Hepatocyte (in vitro differentiated cells): Measurements from ENCODE around the gene FCAR. TPM values are rescaled to one million over a fixed set of nuclear protein-coding genes. Genes with fewer than 3 reads are reported as not detected.
"Not testable (repeated sequence)": the region's sequence is repeated elsewhere in the genome, so short reads cannot be mapped to it uniquely, and the experiment has no call there.

Experiments
- DNase-seq: peaks from one replicate; pipeline ENCODE4 v3.0.0-alpha.2; 2016; ENCODE audit warnings: low spot score
- H2AFZ ChIP-seq: fragments of 200-600 bp; sonication (generic); 2 replicates; pipeline ENCODE4 v1.6.0; 2016; ENCODE audit warnings: antibody characterized with exemption, mild to moderate bottlenecking
- H3K27ac ChIP-seq: fragments of 200-600 bp; sonication (generic); 2 replicates; pipeline ENCODE4 v1.5.1; 2016; ENCODE audit warnings: mild to moderate bottlenecking
- H3K27me3 ChIP-seq: fragments of 200-600 bp; sonication (generic); 2 replicates; pipeline ENCODE4 v1.6.1; 2016
- H3K36me3 ChIP-seq: fragments of 200-600 bp; sonication (generic); replicated peaks from 2 replicates; pipeline ENCODE4 v1.5.1; 2016; ENCODE audit warnings: low read depth; ENCODE audit not compliant: insufficient read depth
- H3K4me1 ChIP-seq: fragments of 200-600 bp; sonication (generic); 2 replicates; pipeline ENCODE4 v1.5.1; 2016; ENCODE audit warnings: mild to moderate bottlenecking, moderate library complexity; ENCODE audit not compliant: insufficient read depth
- H3K4me2 ChIP-seq: fragments of 200-600 bp; sonication (generic); 2 replicates; pipeline ENCODE4 v1.6.0; 2016
- H3K4me3 ChIP-seq: fragments of 200-600 bp; sonication (generic); 2 replicates; pipeline ENCODE4 v1.5.1; 2016; ENCODE audit warnings: mild to moderate bottlenecking
- H3K79me2 ChIP-seq: fragments of 200-600 bp; sonication (generic); 2 replicates; pipeline ENCODE4 v1.6.0; 2017; ENCODE audit warnings: mild to moderate bottlenecking
- H3K9me2 ChIP-seq: fragments of 200-600 bp; sonication (generic); replicated peaks from 2 replicates; pipeline ENCODE4 v1.6.0; 2017; ENCODE audit warnings: mild to moderate bottlenecking; ENCODE audit not compliant: insufficient read depth
- H3K9me3 ChIP-seq: fragments of 200-600 bp; sonication (generic); 2 replicates; pipeline ENCODE4 v1.5.1; 2016; ENCODE audit warnings: low read depth, mild to moderate bottlenecking
- H4K20me1 ChIP-seq: fragments of 200-600 bp; sonication (generic); 2 replicates; pipeline ENCODE4 v1.6.0; 2016; ENCODE audit warnings: mild to moderate bottlenecking; ENCODE audit not compliant: insufficient read depth, poor library complexity, severe bottlenecking
- CTCF ChIP-seq: fragments of 200-600 bp; sonication (generic); IDR thresholded peaks from 2 replicates; pipeline ENCODE4 v1.5.1; 2016; ENCODE audit warnings: antibody characterized with exemption, mild to moderate bottlenecking; ENCODE audit not compliant: poor library complexity
- EZH2 ChIP-seq: fragments of 200-600 bp; sonication (generic); IDR thresholded peaks from 2 replicates; pipeline ENCODE4 v1.6.1; 2016; ENCODE audit warnings: antibody characterized with exemption, mild to moderate bottlenecking, borderline replicate concordance
- EZH2phosphoT487 ChIP-seq: fragments of 200-600 bp; sonication (generic); IDR thresholded peaks from one replicate; pipeline ENCODE4 v1.6.1; 2018; ENCODE audit warnings: antibody characterized with exemption, mild to moderate bottlenecking, low read depth, moderate library complexity; ENCODE audit not compliant: unreplicated experiment, severe bottlenecking
- WGBS: methylation state at CpG from one replicate; pipeline ENCODE4 v1.1.6; 2016; ENCODE audit warnings: low lambda C conversion rate; ENCODE audit errors: missing lambda C conversion rate; 5-methylcytosine and 5-hydroxymethylcytosine counted together
- polyA plus RNA-seq: library from polyadenylated mRNA; unstranded; fragments of >200 nt; fragmentation: Nextera tagmentation; extraction: Ambion mirVana; gene quantifications from 2 replicates; pipeline ENCODE4 v1.2.1, GENCODE V29; 2016
- total RNA-seq: library from RNA; depleted of rRNA; stranded (reverse); fragments of >200 nt; gene quantifications from 2 replicates; pipeline ENCODE4 v1.2.3, GENCODE V29; 2014

The FCAR gene
- total and polyA plus RNA-seq, 2 experiments from 2014 or later = not detected

- H2AFZ ChIP-seq, H3K4me2 ChIP-seq, H3K9me3 ChIP-seq, DNase-seq, H3K4me1 ChIP-seq, H3K27me3 ChIP-seq, H3K36me3 ChIP-seq, H4K20me1 ChIP-seq, H3K79me2 ChIP-seq, H3K9me2 ChIP-seq, H3K27ac ChIP-seq, H3K4me3 ChIP-seq: not testable (repeated sequence)
- WGBS = 87% methylated on average over 15 of the region's 16 CpGs
These were observed 23.9 kb upstream of the FCAR start, which contains the start of gene KIR3DL2 for GRCh38 chr19:54850061-54850640. Gene KIR3DL2 (plus strand): TSS chr19:54850443. CDS start chr19:54850476, 33 bp downstream.

GRCh38 chr19:54850930-54851329 is 23.1 kb upstream of the FCAR start:
- WGBS = 50% methylated on average over 2 of the region's 2 CpGs
- H3K9me3 ChIP-seq = no peaks in the 10 kb centered on the region
- H2AFZ ChIP-seq = no peak overlapping the region
- no peak overlapping the region for H3K27ac ChIP-seq
- no peaks in the 10 kb centered on the region for H3K27me3 ChIP-seq
- H3K79me2 ChIP-seq = no peaks in the 10 kb centered on the region
- H3K36me3 ChIP-seq = no peaks in the 10 kb centered on the region
- no peaks in the 10 kb centered on the region for H4K20me1 ChIP-seq
- H3K4me3 ChIP-seq = no peak overlapping the region
- no peak overlapping the region for H3K4me2 ChIP-seq
- H3K4me1 ChIP-seq = no peaks in the 10 kb centered on the region
- no peaks in the 10 kb centered on the region for H3K9me2 ChIP-seq
- no peak for DNase-seq
- TF ChIP-seq EZH2phosphoT487 = no peak

GRCh38 chr19:54851353-54851752 is 22.7 kb upstream of the FCAR start:
- Histone ChIP-seq H3K4me3 (no peak overlapping the region), H4K20me1 (no peaks in the 10 kb centered on the region), H3K36me3 (no peaks in the 10 kb centered on the region), H3K27me3 (no peaks in the 10 kb centered on the region), H3K4me2 (no peak overlapping the region), H3K27ac (no peak overlapping the region), H3K4me1 (no peaks in the 10 kb centered on the region), H3K79me2 (no peaks in the 10 kb centered on the region), H3K9me2 (no peaks in the 10 kb centered on the region), H2AFZ (no peak overlapping the region), H3K9me3 (no peaks in the 10 kb centered on the region)
- TF ChIP-seq EZH2phosphoT487 (no peak), EZH2 (no peak), CTCF (no peak)
- DNase-seq = no peak
- WGBS = 81% methylated on average over 7 of the region's 7 CpGs

GRCh38 chr19:54855241-54855640 is 18.8 kb upstream of the FCAR start:
- H3K79me2 ChIP-seq, H3K4me3 ChIP-seq, H3K9me3 ChIP-seq, DNase-seq, H4K20me1 ChIP-seq, H3K27ac ChIP-seq, H3K4me1 ChIP-seq, H3K4me2 ChIP-seq, H2AFZ ChIP-seq, H3K36me3 ChIP-seq, H3K9me2 ChIP-seq, H3K27me3 ChIP-seq: not testable (repeated sequence)
- WGBS = 42% methylated on average over 1 of the region's 1 CpG

- H3K4me3 ChIP-seq, H3K9me3 ChIP-seq, H3K9me2 ChIP-seq, H4K20me1 ChIP-seq, H3K4me2 ChIP-seq, H3K27me3 ChIP-seq, H3K4me1 ChIP-seq, H3K79me2 ChIP-seq, H2AFZ ChIP-seq, DNase-seq, H3K27ac ChIP-seq, H3K36me3 ChIP-seq: not testable (repeated sequence)
- 57% methylated on average over 3 of the region's 3 CpGs for WGBS
These were observed 15.6 kb upstream of the FCAR start for GRCh38 chr19:54858476-54858875.

GRCh38 chr19:54859421-54859820 is 14.6 kb upstream of the FCAR start:
- not testable (repeated sequence) for H3K27ac ChIP-seq, H3K27me3 ChIP-seq, H2AFZ ChIP-seq, DNase-seq, H3K9me2 ChIP-seq, H4K20me1 ChIP-seq, H3K9me3 ChIP-seq, H3K36me3 ChIP-seq, H3K4me2 ChIP-seq, H3K4me3 ChIP-seq, H3K79me2 ChIP-seq, H3K4me1 ChIP-seq
- WGBS = 77% methylated on average over 7 of the region's 7 CpGs

- H3K9me3 ChIP-seq, H3K79me2 ChIP-seq, H3K9me2 ChIP-seq, H3K36me3 ChIP-seq, H3K27me3 ChIP-seq, H3K27ac ChIP-seq, DNase-seq, H4K20me1 ChIP-seq, H2AFZ ChIP-seq, H3K4me2 ChIP-seq, H3K4me1 ChIP-seq, H3K4me3 ChIP-seq: not testable (repeated sequence)
- WGBS = 88% methylated on average over 3 of the region's 3 CpGs
These were observed 10.6 kb upstream of the FCAR start for GRCh38 chr19:54863459-54863858.
